MG63 (cell line): Measurements from ENCODE around the gene NOS2. TPM values are rescaled to one million over a fixed set of nuclear protein-coding genes. Genes with fewer than 3 reads are reported as not detected.
"Not testable (repeated sequence)": the region's sequence is repeated elsewhere in the genome, so short reads cannot be mapped to it uniquely, and the experiment has no call there.

Source experiments
- DNase-seq: peaks from one replicate; pipeline ENCODE4 v3.0.0-alpha.2; 2020
- H3K27me3 ChIP-seq: fragments of 250-450 bp; sonication (Bioruptor Pico); 2 replicates; pipeline ENCODE4 v1.5.1; 2020; ENCODE audit warnings: mild to moderate bottlenecking, moderate library complexity
- H3K36me3 ChIP-seq: fragments of 250-450 bp; sonication (Bioruptor Pico); 2 replicates; pipeline ENCODE4 v1.5.1; 2020; ENCODE audit warnings: mild to moderate bottlenecking, moderate library complexity
- H3K4me3 ChIP-seq: fragments of 250-450 bp; sonication (Bioruptor Pico); 2 replicates; pipeline ENCODE4 v1.5.1; 2020; ENCODE audit warnings: mild to moderate bottlenecking, moderate library complexity
- H3K9me3 ChIP-seq: fragments of 250-450 bp; sonication (Bioruptor Pico); 2 replicates; pipeline ENCODE4 v1.5.1; 2020; ENCODE audit warnings: mild to moderate bottlenecking, moderate library complexity
- total RNA-seq: library from RNA; depleted of rRNA; stranded (reverse); fragments of >200 nt; shearing (Covaris generic); gene quantifications from 2 replicates; pipeline ENCODE4 v1.2.3, GENCODE V29; 2014; ENCODE audit warnings: low replicate concordance

The NOS2 gene
- total RNA-seq, 1 experiment from 2014 or later: not detected

DNA sequence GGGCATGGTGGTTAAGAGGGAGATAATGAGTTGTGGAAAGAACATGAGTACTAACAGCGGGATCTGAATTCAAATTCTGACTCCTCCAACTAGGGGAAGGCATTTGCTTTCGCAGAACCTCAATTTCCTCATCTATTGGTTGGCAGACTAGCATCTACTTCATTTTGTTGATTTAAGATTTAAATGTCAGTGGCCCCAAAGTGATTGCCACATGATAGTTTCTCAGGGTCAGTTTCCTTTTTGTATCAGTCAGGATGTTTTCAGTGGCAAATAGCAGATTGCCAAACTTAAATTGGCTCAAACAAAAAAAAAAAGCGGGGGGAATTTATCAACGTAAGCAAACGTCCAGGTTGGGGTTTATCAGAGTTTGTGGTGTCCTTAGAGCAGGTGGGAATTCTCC is 25.1 kb upstream of the NOS2 start:
- no peaks in the 10 kb centered on the region for H3K36me3 ChIP-seq
- H3K4me3 ChIP-seq: no peak overlapping the region
- no peaks in the 10 kb centered on the region; the same call in 1 of the 2 replicates for H3K9me3 ChIP-seq
- H3K27me3 ChIP-seq: no peaks in the 10 kb centered on the region; the same call in 1 of the 2 replicates
- no peak for DNase-seq

DNA sequence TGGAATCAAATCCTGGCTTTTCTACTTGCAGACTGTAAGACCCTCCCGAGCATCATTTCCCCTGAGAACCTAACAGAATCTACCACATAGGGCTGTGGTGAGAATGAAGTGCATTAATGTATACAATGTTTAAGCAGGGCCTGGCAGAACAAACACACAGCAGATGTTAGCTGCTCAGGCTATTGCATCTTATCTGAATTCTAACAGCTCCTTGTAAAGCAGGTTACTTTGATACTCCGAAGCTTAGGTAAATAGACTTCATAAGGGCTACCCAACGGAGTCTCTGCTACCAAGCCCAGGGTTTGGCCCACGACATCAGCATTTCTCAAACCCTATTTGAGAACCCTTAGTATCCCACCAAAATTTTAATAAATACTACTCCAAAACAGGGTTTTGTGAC is 24.4 kb upstream of the NOS2 start:
- Histone ChIP-seq H3K9me3 (no peaks in the 10 kb centered on the region; the same call in 1 of the 2 replicates), H3K36me3 (no peaks in the 10 kb centered on the region), H3K27me3 (no peaks in the 10 kb centered on the region; the same call in 1 of the 2 replicates), H3K4me3 (no peak overlapping the region)
- DNase-seq: no peak

DNA sequence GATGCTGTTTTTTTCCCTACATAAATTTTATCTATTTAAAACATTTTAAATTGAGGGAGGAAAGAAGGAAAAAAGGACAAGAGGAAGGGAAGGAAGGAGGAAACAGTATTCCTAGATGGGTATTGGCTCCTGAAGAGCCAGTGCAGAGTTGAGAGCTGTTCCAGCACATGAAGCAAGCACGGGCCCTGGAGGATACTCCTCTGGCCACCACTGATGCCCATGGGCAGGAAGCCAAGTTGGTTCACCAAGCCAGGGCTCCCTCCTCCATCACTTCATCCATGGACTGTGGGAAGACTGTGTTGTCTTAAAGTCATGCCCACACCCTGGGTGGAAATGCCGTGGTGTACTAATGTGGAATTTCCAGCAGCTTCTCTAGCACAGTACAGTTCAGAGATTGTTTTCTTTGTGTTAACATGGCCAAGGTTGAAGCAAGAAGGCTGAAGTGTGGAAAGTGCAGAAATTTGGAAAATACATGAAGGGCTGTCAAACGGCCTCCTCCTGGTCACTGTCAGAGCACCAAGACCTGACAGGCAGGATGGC is 23.9 kb upstream of the NOS2 start:
- H3K9me3 ChIP-seq: no peaks in the 10 kb centered on the region; the same call in 1 of the 2 replicates
- no peak for DNase-seq
- H3K4me3 ChIP-seq: no peak overlapping the region
- H3K27me3 ChIP-seq: no peaks in the 10 kb centered on the region; the same call in 1 of the 2 replicates
- H3K36me3 ChIP-seq: no peaks in the 10 kb centered on the region

DNA sequence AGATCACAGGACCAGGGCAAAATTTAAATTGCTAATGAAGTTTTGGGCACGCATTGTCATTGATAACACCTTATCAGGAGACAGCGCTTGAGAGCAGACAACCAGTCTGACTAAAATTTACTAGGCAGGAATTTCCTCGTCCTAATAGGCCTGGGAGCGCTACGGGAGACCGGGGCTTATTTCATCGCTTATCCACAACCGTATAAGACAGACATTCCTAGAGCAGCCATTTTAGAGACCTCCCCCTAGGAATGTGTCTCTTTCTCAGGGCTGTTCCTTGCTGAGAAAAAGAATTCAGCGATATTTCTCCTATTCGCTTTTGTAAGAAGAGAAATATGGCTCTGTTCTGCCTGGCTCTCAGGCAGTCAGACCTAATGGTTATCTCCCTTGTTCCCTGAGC is 21.8 kb upstream of the NOS2 start:
- not testable (repeated sequence) for DNase-seq, H3K9me3 ChIP-seq, H3K27me3 ChIP-seq, H3K36me3 ChIP-seq, H3K4me3 ChIP-seq

DNA sequence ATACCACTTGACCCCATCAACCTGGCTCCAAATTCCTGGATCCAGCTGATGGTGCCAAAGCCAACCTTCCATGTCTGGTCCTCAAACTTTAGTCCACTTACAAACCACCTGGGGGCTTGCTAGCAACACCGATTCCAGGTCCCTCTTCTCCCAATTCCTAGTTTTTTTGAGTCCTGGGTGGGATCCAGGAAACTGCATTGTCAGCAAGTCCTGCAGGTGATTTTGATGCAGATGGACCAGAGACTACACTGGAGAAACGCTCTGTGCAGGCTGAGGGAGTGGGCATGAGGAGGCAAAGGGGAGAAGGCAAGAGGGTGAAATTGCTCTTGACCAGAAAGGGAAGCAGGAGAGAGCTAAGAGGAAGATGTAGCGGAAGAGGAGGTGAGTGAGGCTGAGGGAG is 21.0 kb upstream of the NOS2 start:
- no peak for DNase-seq
- Histone ChIP-seq H3K9me3 (no peaks in the 10 kb centered on the region; the same call in 1 of the 2 replicates), H3K36me3 (no peaks in the 10 kb centered on the region)

DNA sequence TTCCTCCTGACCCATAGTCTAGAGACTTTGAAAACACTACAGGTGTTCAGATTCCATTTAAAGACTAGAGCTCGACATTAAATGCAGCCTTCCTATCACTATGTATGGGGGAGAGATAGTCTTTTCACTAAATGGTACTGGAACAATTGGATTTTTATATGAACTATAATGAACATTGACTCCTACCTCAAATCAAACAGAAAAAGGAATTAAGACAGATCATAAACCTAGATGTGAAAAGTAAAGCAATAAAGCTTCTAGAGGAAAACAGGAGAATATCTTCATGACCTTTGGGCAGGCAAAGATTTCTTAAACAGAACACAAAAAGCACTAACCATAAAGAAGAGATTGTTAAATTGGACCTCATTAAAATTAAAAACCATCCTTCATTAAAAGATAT is 18.8 kb upstream of the NOS2 start:
- Histone ChIP-seq H3K27me3 (no peaks in the 10 kb centered on the region), H3K4me3 (no peak overlapping the region), H3K36me3 (no peaks in the 10 kb centered on the region), H3K9me3 (no peaks in the 10 kb centered on the region; the same call in 1 of the 2 replicates)
- no peak for DNase-seq

More for the DNA sequence above, 21.0 kb upstream of the NOS2 start:
- Histone ChIP-seq H3K4me3 (no peak overlapping the region), H3K27me3 (no peaks in the 10 kb centered on the region)

DNA sequence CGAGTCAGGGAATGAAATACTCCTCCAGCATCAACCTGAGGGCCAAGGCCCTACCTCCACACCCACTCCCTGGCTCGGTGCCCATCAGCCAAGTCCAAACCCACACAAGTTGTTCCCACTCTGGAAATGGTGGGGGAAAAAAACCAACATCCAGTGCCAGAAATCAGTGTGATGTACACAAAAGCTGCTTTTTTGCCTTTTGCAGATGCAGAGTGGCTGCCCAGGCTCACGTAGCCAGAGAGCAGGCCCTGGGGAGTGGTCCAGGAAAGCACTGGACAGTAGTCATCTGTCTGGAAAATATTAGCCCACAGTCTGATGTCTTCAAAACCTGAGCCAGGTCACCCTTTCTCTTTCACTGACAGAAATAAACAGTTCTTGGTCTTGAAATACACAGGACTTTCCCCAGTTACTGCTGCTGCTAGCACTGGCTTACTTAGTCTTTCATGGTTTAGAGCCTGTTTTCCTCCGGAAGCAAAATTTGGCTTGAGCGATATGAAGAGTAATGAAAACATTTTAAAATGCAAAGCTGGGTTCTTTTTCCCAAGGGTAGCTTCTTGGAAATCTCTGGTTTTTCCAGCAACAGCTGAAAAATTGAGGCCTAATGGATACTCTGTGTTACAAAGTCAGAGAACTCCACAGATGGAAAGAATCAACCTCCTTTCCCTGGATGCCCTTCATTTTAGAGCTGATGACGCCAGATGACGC is 18.2 kb upstream of the NOS2 start:
- Histone ChIP-seq H3K4me3 (no peak overlapping the region), H3K36me3 (no peaks in the 10 kb centered on the region), H3K27me3 (no peaks in the 10 kb centered on the region), H3K9me3 (no peaks in the 10 kb centered on the region; the same call in 1 of the 2 replicates)
- no peak for DNase-seq

DNA sequence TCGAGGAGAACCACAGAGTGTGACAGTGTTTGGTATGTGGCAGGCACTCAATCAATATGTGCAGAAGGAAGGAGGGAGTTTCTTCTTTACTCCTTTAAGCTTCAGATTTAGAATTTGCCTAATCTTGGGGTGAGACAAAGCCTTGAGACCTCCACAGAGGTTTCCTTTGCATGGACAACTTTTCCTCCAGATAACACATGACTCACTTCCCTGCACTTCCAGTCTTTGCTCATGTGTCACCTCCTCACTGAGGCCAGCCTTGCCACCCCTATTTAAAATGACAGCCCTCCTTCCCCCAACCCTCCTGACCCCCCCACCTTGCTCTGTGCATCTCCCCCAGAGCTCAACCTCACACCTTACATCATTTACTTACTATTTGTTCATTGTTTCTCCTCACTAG is 17.4 kb upstream of the NOS2 start:
- no peaks in the 10 kb centered on the region; the same call in 1 of the 2 replicates for H3K9me3 ChIP-seq
- H3K4me3 ChIP-seq: no peak overlapping the region
- H3K27me3 ChIP-seq: no peaks in the 10 kb centered on the region
- no peak for DNase-seq
- H3K36me3 ChIP-seq: no peaks in the 10 kb centered on the region

DNA sequence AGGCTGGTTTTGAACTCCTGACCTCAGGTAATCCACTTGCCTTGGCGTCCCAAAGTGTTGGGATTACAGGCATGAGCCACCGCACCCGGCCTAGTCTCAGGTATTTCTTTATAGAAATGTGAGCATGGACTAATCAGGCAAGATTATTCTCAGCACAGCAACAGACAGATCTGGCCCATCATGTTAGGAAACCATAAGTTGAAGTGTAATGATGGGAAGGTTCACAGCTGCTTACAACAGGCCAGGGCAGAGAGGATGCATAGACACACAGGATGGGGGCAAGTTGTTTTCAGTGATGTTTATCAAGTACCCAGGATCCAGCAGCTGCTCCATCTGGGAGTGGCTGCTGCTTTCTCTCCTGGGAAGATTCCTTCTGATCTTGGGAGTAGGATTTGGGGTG is 16.6 kb upstream of the NOS2 start:
- Histone ChIP-seq H3K36me3 (no peaks in the 10 kb centered on the region), H3K9me3 (no peaks in the 10 kb centered on the region; the same call in 1 of the 2 replicates), H3K27me3 (no peaks in the 10 kb centered on the region), H3K4me3 (no peak overlapping the region)
- no peak for DNase-seq

DNA sequence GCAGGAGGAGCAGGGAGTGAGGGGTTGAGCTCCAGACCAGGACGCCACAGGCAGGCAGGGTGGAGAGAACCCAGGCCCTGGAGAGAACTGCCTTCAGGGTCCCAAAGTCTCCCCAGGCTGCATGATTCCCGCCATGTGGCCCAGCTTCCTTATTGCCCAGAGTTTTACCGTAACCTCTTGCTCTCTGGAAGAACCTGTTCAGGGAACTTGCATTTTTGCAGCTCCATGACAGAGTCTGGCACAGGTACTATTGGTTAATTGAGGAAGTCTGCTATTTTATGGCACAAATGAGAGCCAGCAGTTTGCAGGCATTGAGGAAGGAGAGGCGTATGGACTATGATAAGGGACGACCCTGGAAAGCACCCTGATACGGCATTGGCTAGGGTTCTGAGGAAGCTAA is 11.6 kb upstream of the NOS2 start:
- no peaks in the 10 kb centered on the region for H3K27me3 ChIP-seq
- H3K36me3 ChIP-seq: no peaks in the 10 kb centered on the region
- H3K9me3 ChIP-seq: no peaks in the 10 kb centered on the region
- no peak overlapping the region for H3K4me3 ChIP-seq
- DNase-seq: no peak

DNA sequence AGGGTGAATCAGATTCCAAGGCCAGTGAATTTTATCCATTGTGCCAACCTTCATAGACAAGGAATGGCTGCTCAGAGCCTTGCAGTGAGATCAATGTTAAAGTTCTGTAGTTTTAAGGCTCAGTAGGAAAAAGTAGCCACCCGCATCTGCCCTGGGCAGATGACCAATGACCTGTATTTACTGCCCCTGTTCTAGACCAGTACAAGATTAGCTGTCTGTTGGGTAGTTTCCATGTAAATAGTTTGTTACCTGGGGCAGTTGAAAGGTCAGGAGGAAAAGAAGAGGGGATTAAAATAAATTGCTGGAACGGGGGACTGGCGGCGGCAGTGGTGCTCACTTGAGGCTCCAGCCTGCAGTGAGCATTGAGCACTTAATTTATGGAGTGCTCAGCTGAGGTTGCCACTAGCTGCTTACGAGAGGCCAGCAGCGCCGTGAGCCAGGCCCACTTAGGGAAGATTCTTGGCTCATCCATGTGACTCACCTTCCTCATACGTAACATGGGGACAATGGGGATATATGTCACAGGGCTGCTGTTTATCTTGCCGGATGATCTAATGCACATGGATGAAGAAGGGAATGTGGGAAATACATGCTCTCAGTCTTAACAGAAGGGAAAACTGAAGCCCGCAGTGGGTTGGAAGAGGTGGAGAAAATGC is 10.7 kb upstream of the NOS2 start:
- H3K9me3 ChIP-seq: no peaks in the 10 kb centered on the region
- H3K27me3 ChIP-seq: no peaks in the 10 kb centered on the region
- no peaks in the 10 kb centered on the region for H3K36me3 ChIP-seq
- no peak for DNase-seq
- no peak overlapping the region for H3K4me3 ChIP-seq

DNA sequence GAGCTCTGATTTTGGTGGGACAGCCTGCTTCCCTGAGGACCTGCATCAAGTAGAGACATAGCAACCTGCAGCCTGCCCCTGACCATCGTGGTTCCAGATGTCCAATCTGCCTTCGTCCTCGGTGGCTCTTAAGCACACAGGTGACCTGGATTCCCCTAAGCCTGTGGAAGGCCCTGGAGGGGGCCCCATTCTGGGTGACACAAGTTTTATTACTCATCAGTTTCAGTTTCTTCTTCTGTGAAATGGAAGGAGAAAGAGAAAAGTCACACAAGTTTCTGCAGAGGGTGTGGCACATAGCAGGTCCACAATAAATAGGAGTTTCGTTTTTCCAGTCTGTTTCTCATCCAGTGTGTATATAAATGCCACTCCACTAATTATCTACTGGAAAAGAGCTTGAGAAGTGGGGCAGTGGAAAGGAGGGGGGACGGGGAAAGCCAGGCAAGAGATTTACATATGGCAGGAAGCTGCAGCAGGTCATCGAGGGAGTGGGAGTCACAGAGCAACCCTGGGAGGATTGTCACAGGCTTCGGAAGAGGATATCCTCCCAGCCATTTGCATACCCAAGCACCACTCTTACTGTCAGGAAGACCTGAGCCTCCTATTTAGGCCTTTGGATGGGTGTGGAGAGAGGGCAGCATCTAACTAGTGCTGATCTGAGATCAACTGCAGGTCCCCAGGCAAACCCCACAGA is 10.0 kb upstream of the NOS2 start:
- H3K36me3 ChIP-seq: no peaks in the 10 kb centered on the region
- H3K4me3 ChIP-seq: no peak overlapping the region
- H3K9me3 ChIP-seq: no peaks in the 10 kb centered on the region
- no peaks in the 10 kb centered on the region for H3K27me3 ChIP-seq
- DNase-seq: no peak

DNA sequence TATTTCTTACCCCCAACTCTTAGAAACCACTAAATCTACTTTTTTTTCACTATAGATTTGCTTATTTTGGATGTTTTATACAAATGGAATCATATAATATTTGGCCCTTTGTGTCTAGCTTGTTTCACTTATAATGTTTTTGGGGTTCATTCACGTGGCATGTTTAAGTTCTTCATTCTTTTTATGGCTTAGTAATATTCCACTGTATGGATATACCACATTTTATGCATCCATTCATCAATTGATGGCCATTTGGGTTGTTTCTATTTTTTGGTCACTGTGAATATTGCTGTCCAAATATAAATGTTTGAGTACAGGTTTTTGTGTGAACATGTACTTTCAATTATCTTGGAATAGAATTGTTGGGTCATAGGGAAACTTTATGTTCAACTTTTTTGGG is 9.2 kb upstream of the NOS2 start:
- H3K9me3 ChIP-seq: no peaks in the 10 kb centered on the region
- H3K36me3 ChIP-seq: no peaks in the 10 kb centered on the region
- no peak overlapping the region for H3K4me3 ChIP-seq
- no peak for DNase-seq
- no peaks in the 10 kb centered on the region for H3K27me3 ChIP-seq

DNA sequence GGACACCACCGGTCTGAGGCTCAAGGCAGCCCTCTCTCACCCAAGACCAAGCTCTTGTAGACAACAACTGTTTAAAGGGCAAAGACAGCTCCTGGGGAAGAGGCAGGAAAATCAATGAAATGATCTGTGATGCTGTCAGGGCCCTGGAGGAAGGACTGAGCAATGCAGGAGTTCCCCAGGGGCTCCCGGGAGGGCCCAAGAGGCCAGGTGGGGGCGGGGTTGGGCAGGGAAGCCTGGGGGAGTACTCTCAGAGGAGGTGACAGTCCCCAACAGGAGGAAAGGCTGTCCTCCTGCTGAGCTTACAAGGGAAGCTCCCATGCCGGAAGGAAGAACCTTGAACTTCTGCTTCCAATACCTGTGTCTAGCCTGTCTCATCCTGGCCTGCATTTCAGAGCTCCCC is 8.3 kb upstream of the NOS2 start:
- DNase-seq: no peak
- Histone ChIP-seq H3K36me3 (no peaks in the 10 kb centered on the region), H3K27me3 (no peaks in the 10 kb centered on the region), H3K9me3 (no peaks in the 10 kb centered on the region), H3K4me3 (no peak overlapping the region)

DNA sequence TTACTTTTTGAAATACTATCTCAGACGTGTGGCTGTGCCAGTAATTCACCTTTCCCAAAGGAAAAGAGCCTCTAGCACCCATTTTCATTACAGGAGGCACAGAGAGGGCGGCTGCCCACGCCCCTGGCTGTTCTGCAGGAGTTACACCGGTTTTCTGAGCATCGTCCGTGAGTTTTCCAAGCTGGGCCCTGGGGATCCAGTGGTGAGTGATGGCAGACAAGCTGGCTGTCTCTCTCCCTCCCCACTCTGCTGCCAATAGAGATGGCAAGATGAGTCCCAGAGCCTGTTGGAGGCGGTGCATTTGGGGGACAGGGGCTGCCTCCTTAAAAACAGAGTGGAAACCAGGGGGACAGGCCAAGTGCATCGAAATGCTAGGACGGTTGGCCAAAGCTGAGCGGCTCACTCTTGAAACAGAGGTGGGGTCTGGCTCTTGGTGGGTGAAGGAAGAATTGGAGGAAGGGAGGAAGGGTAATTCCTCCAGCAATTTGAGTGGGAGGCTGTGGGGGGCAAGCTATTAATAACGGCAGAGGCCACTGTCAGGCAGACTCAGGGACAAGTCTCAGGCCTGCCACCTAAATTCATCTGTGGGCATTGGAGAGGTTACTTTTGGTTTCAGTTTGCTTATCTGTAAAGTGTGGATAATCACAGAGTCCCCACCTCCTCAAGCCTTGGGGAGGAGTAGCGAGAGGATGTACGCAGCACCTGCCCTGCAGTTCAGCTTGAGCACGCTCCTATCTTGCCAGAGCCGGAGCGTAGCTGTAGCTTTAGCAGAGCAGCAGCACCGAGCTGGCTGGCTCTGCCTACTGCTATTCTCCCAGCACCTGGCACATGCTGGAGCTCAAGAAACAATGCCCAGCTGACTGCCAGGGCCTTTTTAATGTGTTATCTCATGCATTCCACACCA is 7.5 kb upstream of the NOS2 start:
- H3K27me3 ChIP-seq: no peaks in the 10 kb centered on the region
- no peak for DNase-seq

DNA sequence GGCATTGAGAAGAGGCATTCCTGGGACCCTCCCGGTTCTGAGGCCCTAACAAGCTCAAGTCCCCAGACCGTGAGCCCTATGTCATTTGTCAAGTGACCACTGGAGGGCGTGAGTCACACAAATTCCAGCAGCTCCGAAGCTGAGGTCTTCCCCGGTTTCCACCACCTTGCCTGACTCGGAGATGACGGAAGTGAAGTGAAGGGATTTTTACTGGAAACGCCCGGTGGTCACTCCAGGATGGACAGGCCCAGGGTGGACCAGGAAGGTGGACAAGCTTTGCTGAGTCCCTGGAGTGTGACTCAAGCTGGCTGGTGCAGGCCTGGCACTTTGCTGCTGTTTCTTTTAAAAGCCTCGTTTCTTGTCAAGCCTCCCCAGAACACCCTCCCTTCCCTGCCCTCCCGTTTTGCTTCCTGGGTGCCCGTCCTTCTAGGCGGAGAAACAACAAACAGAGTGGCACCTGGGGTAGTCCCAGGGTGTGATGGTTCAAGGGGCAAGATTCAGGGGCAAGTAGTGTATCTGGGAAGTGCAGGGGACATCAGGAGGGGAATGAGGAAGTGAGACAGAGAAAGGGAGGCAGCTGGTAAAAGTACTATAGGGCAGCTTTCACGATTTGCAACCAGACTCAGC is 5.3 kb upstream of the NOS2 start:
- H3K36me3 ChIP-seq: no peaks in the 10 kb centered on the region
- peak; percentile 77 for DNase-seq
- peak overlapping the region; percentile 23; the same call in 1 of the 2 replicates for H3K4me3 ChIP-seq
- no peaks in the 10 kb centered on the region for H3K9me3 ChIP-seq
- H3K27me3 ChIP-seq: no peaks in the 10 kb centered on the region

More for the DNA sequence above, 7.5 kb upstream of the NOS2 start:
- H3K36me3 ChIP-seq: no peaks in the 10 kb centered on the region
- H3K4me3 ChIP-seq: no peak overlapping the region
- no peaks in the 10 kb centered on the region for H3K9me3 ChIP-seq
